GM19395 (cell line): ENCODE data around the gene MPRIP.

ENCODE experiments used
- ATAC-seq: cut with Tn5 transposase; IDR thresholded peaks from one replicate; pipeline ENCODE4 v1.9.1; 2021; ENCODE audit warnings: mild to moderate bottlenecking, moderate library complexity; ENCODE audit not compliant: unreplicated experiment

MPRIP gene

GRCh38 chr17:17028878-17029535, 13.2 kb upstream of the MPRIP start:
- no peak for ATAC-seq

GRCh38 chr17:17029938-17030337, 12.3 kb upstream of the MPRIP start:
- ATAC-seq = no peak

GRCh38 chr17:17030515-17031211, 11.6 kb upstream of the MPRIP start:
- ATAC-seq = no peak

GRCh38 chr17:17032131-17032692, 10.0 kb upstream of the MPRIP start:
- ATAC-seq = no peak

GRCh38 chr17:17033466-17033865, 8.8 kb upstream of the MPRIP start:
- no peak for ATAC-seq

- ATAC-seq = no peak
Observed at GRCh38 chr17:17034026-17034425, 8.2 kb upstream of the MPRIP start.

GRCh38 chr17:17034496-17035075, 7.7 kb upstream of the MPRIP start:
- no peak for ATAC-seq

- no peak for ATAC-seq
Observed at GRCh38 chr17:17035490-17035889, 6.8 kb upstream of the MPRIP start.

GRCh38 chr17:17035920-17036523, 6.2 kb upstream of the MPRIP start:
- no peak for ATAC-seq

GRCh38 chr17:17036524-17036998, 5.7 kb upstream of the MPRIP start:
- ATAC-seq = no peak

- no peak for ATAC-seq
Observed at GRCh38 chr17:17039911-17040310, 2.3 kb upstream of the MPRIP start.

GRCh38 chr17:17041018-17041521, 1.2 kb upstream of the MPRIP start:
- no peak for ATAC-seq

GRCh38 chr17:17041571-17042383, 480 bp upstream of the MPRIP start:
- peak; percentile 93 for ATAC-seq

GRCh38 chr17:17042851-17043460, 699 bp downstream of the MPRIP start:
- no peak for ATAC-seq

GRCh38 chr17:17043461-17044271, 1.4 kb downstream of the MPRIP start:
- ATAC-seq = no peak

GRCh38 chr17:17044846-17045561, 2.7 kb downstream of the MPRIP start:
- ATAC-seq = no peak

GRCh38 chr17:17048106-17048505, 5.8 kb downstream of the MPRIP start:
- ATAC-seq = no peak
